T-cell (primary cell): ENCODE data around the gene PFKP. TPM values are rescaled to one million over a fixed set of nuclear protein-coding genes. Genes with fewer than 3 reads are reported as not detected.

ENCODE experiments used
- ATAC-seq, 4 experiments: fragments of 200-7000 bp in 3 of 4; fragments of 150-1000 bp in 1 of 4; cut with Tn5 transposase; replicated peaks in 1 of 4; 1 replicate in 3 of 4; 2 replicates in 1 of 4; pipeline ENCODE4 v1.10.0; 2021; ENCODE audit warnings: moderate library complexity in 3 of 4, mild to moderate bottlenecking in 2 of 4, moderate number of reproducible peaks in 1 of 4
- CTCF ChIA-PET, 2 donors: fragments of 300-600 bp; sonication (Branson Sonifier 250); formaldehyde crosslinking; loops; one replicate each; lab custom pipeline; 2022; ENCODE audit warnings: antibody characterized with exemption in 2 of 2; lab: Charles Lee
- POLR2A ChIA-PET, 2 donors: fragments of 300-600 bp; sonication (Branson Sonifier 250); formaldehyde crosslinking; loops; one replicate each; lab custom pipeline; 2022; ENCODE audit warnings: antibody characterized with exemption in 2 of 2; lab: Charles Lee
- DNase-seq, 35 experiments: peaks; one replicate each; pipeline versions ENCODE4 v3.0.0 to v3.0.0-alpha.2; 2013 to 2023
- H3K27ac ChIP-seq: one replicate; pipeline ENCODE4 v1.5.1; 2013; ENCODE audit warnings: low read length
- H3K27me3 ChIP-seq, 2 experiments: replicated peaks in 1 of 2; 1 replicate in 1 of 2; 2 replicates in 1 of 2; pipeline versions ENCODE4 v1.6.1 to v1.7.0; 2013; ENCODE audit warnings: low read length in 1 of 2, mixed read lengths in 1 of 2; ENCODE audit not compliant: control insufficient read depth in 2 of 2, insufficient read depth in 2 of 2; ENCODE audit errors: extremely low read depth in 1 of 2
- H3K36me3 ChIP-seq, 2 donors: 1 replicate in 1 of 2; 2 replicates in 1 of 2; pipeline versions ENCODE4 v1.6.1 to v1.7.0; 2013; ENCODE audit warnings: low read length in 1 of 2; ENCODE audit not compliant: control insufficient read depth in 2 of 2, insufficient read depth in 1 of 2; ENCODE audit errors: extremely low read depth in 1 of 2
- H3K4me1 ChIP-seq, 2 experiments: 1 replicate in 1 of 2; 2 replicates in 1 of 2; pipeline versions ENCODE4 v1.6.1 to v1.7.0; 2013; ENCODE audit warnings: low read length in 2 of 2, mixed read lengths in 1 of 2; ENCODE audit not compliant: insufficient read depth in 2 of 2, control insufficient read depth in 1 of 2; ENCODE audit errors: extremely low read depth in 1 of 2
- H3K4me3 ChIP-seq, 2 donors: 1 replicate in 1 of 2; 2 replicates in 1 of 2; pipeline versions ENCODE4 v1.5.1 to v1.7.0; 2013; ENCODE audit warnings: mild to moderate bottlenecking in 2 of 2, low read length in 1 of 2, moderate library complexity in 1 of 2; ENCODE audit not compliant: control insufficient read depth in 1 of 2; ENCODE audit errors: extremely low read depth in 1 of 2
- H3K9me3 ChIP-seq: 2 replicates; pipeline ENCODE4 v1.7.0; 2013
- H3K27ac Mint-ChIP-seq, 2 donors: one replicate each; pipeline ENCODE4 v1.8.0; 2020 to 2021; ENCODE audit warnings: mild to moderate bottlenecking in 2 of 2, mixed read lengths in 2 of 2
- H3K27me3 Mint-ChIP-seq, 2 donors: one replicate each; pipeline ENCODE4 v1.8.0; 2021 to 2022; ENCODE audit warnings: mixed read lengths in 2 of 2
- H3K36me3 Mint-ChIP-seq: one replicate; pipeline ENCODE4 v1.8.0; 2021; ENCODE audit warnings: mixed read lengths
- H3K4me1 Mint-ChIP-seq, 3 donors: one replicate each; pipeline ENCODE4 v1.8.0; 2020 to 2022; ENCODE audit warnings: mixed read lengths in 3 of 3, mild to moderate bottlenecking in 1 of 3
- H3K4me3 Mint-ChIP-seq, 3 donors: one replicate each; pipeline ENCODE4 v1.8.0; 2020 to 2022; ENCODE audit warnings: mild to moderate bottlenecking in 3 of 3, mixed read lengths in 3 of 3, moderate library complexity in 3 of 3
- H3K9me3 Mint-ChIP-seq, 3 donors: one replicate each; pipeline ENCODE4 v1.8.0; 2020 to 2022; ENCODE audit warnings: mixed read lengths in 3 of 3
- WGBS: methylation state at CpG from one replicate; pipeline ENCODE4 v1.1.5; 2013; ENCODE audit warnings: missing lambda C conversion rate; ENCODE audit not compliant: insufficient coverage; 5-methylcytosine and 5-hydroxymethylcytosine counted together
- total RNA-seq, 35 experiments: library from RNA in 6 of 35; stranded (reverse) in 6 of 35; fragments of 120-200 nt in 1 of 35; gene quantifications; one replicate each; pipeline versions ENCODE4 v1.2.1 to v1.2.4 and lab custom pipeline; 2013 to 2026

PFKP gene
- total RNA-seq, 5 donors from 2014 or later (not counting 1 experiment from before 2014, with no cell fraction given) = 60.7 to 84.3 (median 70.2) TPM

- no peak overlapping the region for H3K27ac ChIP-seq
- no peaks in the 10 kb centered on the region for H3K4me1 ChIP-seq
- peaks cover 0 to 5% (median 0%) of the 10 kb centered on the region in 3 donors for H3K9me3 Mint-ChIP-seq
- H3K36me3 ChIP-seq = no peaks in the 10 kb centered on the region
- H3K27me3 Mint-ChIP-seq = peaks cover 38 to 51% of the 10 kb centered on the region in 2 donors
- H3K4me1 Mint-ChIP-seq = peaks cover 0 to 3% (median 0%) of the 10 kb centered on the region in 3 donors
- no peaks in the 10 kb centered on the region for H3K36me3 Mint-ChIP-seq
- H3K27ac Mint-ChIP-seq = no peak overlapping the region
- no peak for DNase-seq
- ChIA-PET POLR2A (interaction anchor here in 1 of 2 donors (0.6 kb wide), 1 partner anchor 401 kb away, joined by 3 read pairs; no protein-coding TSS in a partner anchor), CTCF (no interaction called here)
- WGBS = 83% methylated on average over 1 of the region's 4 CpGs
- H3K4me3 ChIP-seq = no peak overlapping the region
- H3K4me3 Mint-ChIP-seq = no peak overlapping the region
- ATAC-seq = no peak
- H3K9me3 ChIP-seq = no peaks in the 10 kb centered on the region
- H3K27me3 ChIP-seq = peaks cover 0 to 4% of the 10 kb centered on the region in 2 experiments
Observed at GRCh38 chr10:3034616-3035015, 32.7 kb upstream of the PFKP start.

DNA sequence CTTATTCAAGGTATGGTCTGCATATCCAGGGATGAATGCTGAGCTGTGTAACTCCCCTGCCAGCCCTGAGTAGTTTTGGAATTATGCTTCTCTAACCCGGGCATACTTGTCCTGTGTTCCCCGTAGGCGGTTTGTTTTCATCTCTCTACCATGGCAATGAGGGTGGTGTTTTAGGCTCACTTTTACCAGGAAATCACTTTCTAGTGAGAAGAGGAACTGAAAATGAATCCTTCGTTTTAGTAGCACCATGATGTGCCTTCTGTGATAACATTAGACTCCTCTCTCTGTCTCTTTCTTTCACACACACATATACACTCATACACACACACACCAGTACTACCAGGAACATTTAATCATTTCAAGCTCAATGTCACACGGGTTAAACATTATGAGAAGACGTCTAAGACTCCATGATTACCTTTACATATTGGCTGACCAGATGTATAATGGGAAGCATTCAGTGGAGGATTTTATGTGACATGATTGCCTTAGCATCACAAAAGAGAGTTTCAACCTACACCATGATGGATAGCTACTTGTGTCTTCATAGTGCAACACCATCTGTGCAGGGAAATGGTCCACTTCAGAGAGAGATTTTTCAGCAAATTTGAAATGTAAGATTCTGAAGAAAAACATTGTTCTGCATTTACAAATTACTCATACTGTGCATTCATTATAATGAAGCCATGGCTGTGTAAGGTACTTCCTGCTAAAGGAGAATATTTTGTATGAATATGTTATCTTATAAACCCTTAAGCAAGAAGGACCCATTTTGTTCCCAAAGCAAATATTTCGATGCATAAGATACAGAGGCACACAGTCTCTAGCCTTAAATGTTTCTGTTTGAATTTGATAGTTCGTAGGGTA, 31.0 kb upstream of the PFKP start:
- ATAC-seq (no peak), DNase-seq (no peak)
- Histone ChIP-seq H3K27ac (no peak overlapping the region), H3K4me1 (no peaks in the 10 kb centered on the region), H3K9me3 (no peaks in the 10 kb centered on the region), H3K4me3 (no peak overlapping the region), H3K36me3 (no peaks in the 10 kb centered on the region), H3K27me3 (peaks cover 0 to 7% of the 10 kb centered on the region in 2 experiments)
- Mint-ChIP-seq H3K4me1 (peaks cover 0 to 4% (median 3%) of the 10 kb centered on the region in 3 donors), H3K27ac (no peak overlapping the region), H3K36me3 (no peaks in the 10 kb centered on the region), H3K4me3 (no peak overlapping the region), H3K9me3 (peaks cover 0 to 5% (median 0%) of the 10 kb centered on the region in 3 donors), H3K27me3 (peaks cover 33 to 44% of the 10 kb centered on the region in 2 donors)
- ChIA-PET CTCF (no interaction called here), POLR2A (no interaction called here)
- WGBS = no CpG with 5 or more reads among the region's 8 CpGs

DNA sequence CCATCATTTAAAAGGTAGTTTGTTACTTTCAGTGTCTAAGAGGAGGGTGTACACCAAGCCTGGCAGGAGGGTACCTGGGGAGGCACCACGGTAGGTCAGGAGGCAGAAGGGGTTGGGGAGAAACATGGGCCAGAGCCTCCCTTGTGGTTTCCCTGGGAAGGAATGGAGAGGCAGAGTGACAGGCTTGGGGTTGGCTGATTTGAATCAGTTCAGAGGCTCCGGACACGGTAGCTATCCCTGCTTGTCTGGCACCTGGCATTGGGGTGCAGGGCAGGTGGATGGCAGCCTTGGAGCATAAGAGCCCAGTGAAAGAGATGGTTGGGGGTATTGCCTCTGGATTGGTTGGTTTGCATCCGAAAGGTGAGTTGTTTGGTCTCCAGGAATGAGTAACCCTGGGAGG, 30.2 kb upstream of the PFKP start:
- ChIA-PET CTCF (no interaction called here), POLR2A (no interaction called here)
- Histone ChIP-seq H3K4me1 (no peaks in the 10 kb centered on the region), H3K4me3 (no peak overlapping the region), H3K9me3 (no peaks in the 10 kb centered on the region), H3K27ac (no peak overlapping the region), H3K27me3 (peaks cover 0 to 7% of the 10 kb centered on the region in 2 experiments), H3K36me3 (no peaks in the 10 kb centered on the region)
- 86% methylated on average over 3 of the region's 4 CpGs for WGBS
- DNase-seq (no peak), ATAC-seq (no peak)
- Mint-ChIP-seq H3K27me3 (peaks cover 28 to 37% of the 10 kb centered on the region in 2 donors), H3K27ac (no peak overlapping the region), H3K36me3 (no peaks in the 10 kb centered on the region), H3K4me1 (peaks cover 0 to 4% (median 3%) of the 10 kb centered on the region in 3 donors), H3K9me3 (peaks cover 0 to 5% (median 0%) of the 10 kb centered on the region in 3 donors), H3K4me3 (no peak overlapping the region)

- Histone ChIP-seq H3K4me1 (no peaks in the 10 kb centered on the region), H3K27me3 (peaks cover 0 to 12% of the 10 kb centered on the region in 2 experiments), H3K27ac (no peak overlapping the region), H3K4me3 (no peak overlapping the region), H3K36me3 (no peaks in the 10 kb centered on the region), H3K9me3 (no peaks in the 10 kb centered on the region)
- H3K27me3 Mint-ChIP-seq = peaks cover 19 to 30% of the 10 kb centered on the region in 2 donors
- H3K9me3 Mint-ChIP-seq = peaks cover 0 to 5% (median 0%) of the 10 kb centered on the region in 3 donors
- H3K27ac Mint-ChIP-seq = no peak overlapping the region
- peaks cover 5 to 11% (median 6%) of the 10 kb centered on the region in 3 donors for H3K4me1 Mint-ChIP-seq
- ChIA-PET POLR2A (no interaction called here), CTCF (no interaction called here)
- no peaks in the 10 kb centered on the region for H3K36me3 Mint-ChIP-seq
- ATAC-seq = no peak
- no peak overlapping the region for H3K4me3 Mint-ChIP-seq
- no peak for DNase-seq
- WGBS = no CpG with 5 or more reads among the region's 1 CpG
Observed at GRCh38 chr10:3040069-3040468, 27.3 kb upstream of the PFKP start.

DNA sequence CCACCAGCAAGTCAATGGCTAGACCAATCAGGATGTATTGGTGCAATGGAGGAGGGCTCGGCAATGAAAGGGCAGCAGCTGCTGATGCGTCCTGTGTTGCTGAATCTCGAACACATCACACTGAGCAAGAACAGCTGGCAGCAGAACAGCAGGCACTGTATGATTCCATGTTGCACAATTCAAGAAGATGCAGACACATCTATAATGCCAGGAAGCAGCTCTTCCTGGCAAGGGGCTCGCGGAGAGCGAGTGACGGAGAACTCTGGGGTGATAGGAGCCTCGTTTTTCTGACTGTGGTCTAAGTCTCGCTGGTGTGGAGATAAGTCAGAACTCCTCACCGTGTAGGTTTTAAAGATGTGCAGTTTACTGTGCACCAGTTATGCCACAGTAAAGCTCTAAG, 24.8 kb upstream of the PFKP start:
- Mint-ChIP-seq H3K27ac (no peak overlapping the region), H3K4me3 (no peak overlapping the region), H3K27me3 (peaks cover 20 to 24% of the 10 kb centered on the region in 2 donors), H3K4me1 (peaks cover 2 to 11% (median 5%) of the 10 kb centered on the region in 3 donors), H3K9me3 (peaks cover 0 to 5% (median 0%) of the 10 kb centered on the region in 3 donors), H3K36me3 (no peaks in the 10 kb centered on the region)
- Histone ChIP-seq H3K36me3 (no peaks in the 10 kb centered on the region), H3K9me3 (no peaks in the 10 kb centered on the region), H3K4me3 (no peak overlapping the region), H3K4me1 (no peaks in the 10 kb centered on the region), H3K27ac (no peak overlapping the region), H3K27me3 (peaks cover 0 to 25% of the 10 kb centered on the region in 2 experiments)
- DNase-seq (no peak), ATAC-seq (no peak)
- CTCF ChIA-PET = no interaction called here
- POLR2A ChIA-PET = no interaction called here
- 79% methylated on average over 9 of the region's 10 CpGs for WGBS

DNA sequence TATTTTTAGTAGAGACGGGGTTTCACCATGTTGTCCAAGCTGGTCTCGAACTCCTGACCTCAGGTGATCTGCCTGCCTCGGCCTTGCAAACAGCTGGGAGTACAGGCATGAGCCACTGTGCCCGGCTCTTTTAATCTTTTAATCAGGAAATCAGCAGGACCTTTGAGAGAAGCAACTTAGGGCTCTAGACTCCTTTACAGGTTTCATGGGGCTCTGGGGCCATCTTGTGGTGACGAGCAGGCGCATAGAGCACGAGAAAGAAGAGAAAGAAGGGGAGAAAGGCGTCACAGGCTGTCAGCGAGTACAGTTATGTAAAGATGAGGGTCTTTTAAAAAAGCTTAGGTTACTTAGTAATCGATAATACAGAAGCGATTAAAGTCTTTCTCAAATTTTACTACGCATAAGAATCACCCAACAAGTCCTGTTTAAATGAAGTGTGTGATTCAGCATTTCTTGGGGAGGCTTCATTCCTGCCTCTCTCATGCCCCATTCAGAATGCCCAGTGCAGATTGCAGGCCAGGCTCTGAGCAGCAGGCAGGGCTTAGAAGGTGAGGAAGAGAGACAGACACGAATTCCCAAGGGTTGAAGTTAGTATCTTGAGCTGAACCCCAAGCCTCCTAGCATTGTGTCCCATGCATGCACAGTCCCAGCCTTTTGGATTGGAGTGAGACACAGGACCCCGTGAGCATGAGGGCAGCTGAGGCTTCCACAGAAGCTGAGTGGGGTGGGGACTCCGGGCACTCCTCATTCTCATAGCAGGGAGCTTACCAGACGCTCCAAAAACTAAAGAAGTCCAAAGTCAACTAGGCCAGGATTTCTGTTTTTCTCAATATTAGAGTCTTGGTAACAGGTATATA, 23.6 kb upstream of the PFKP start:
- no peaks in the 10 kb centered on the region for H3K36me3 ChIP-seq
- H3K4me3 ChIP-seq = no peak overlapping the region
- WGBS = 37% methylated on average over 9 of the region's 16 CpGs
- no peak overlapping the region for H3K27ac ChIP-seq
- ATAC-seq (peak; percentile 54 to 65 (median 60)), DNase-seq (peak in 22 of 35 experiments; percentile 13 to 63 (median 26))
- H3K9me3 ChIP-seq = no peaks in the 10 kb centered on the region
- ChIA-PET CTCF (interaction anchor here (0.7 to 0.9 kb wide), 4 partner anchors 10 to 1934 kb away, joined by 3 to 5 read pairs (median 4); no protein-coding TSS in a partner anchor), POLR2A (no interaction called here)
- H3K4me3 Mint-ChIP-seq = no peak overlapping the region
- H3K4me1 Mint-ChIP-seq = peaks cover 2 to 11% (median 5%) of the 10 kb centered on the region in 3 donors
- H3K27ac Mint-ChIP-seq = no peak overlapping the region
- H3K9me3 Mint-ChIP-seq = peaks cover 0 to 3% (median 0%) of the 10 kb centered on the region in 3 donors
- H3K4me1 ChIP-seq = no peaks in the 10 kb centered on the region
- peaks cover 13 to 30% of the 10 kb centered on the region in 2 donors for H3K27me3 Mint-ChIP-seq
- peaks cover 0 to 34% of the 10 kb centered on the region in 2 experiments for H3K27me3 ChIP-seq
- no peaks in the 10 kb centered on the region for H3K36me3 Mint-ChIP-seq
